Measurements from ENCODE around the gene TRMT1L. TPM values are rescaled to one million over a fixed set of nuclear protein-coding genes. Genes with fewer than 3 reads are reported as not detected.

The TRMT1L gene
- total and polyA plus RNA-seq, 2 donors (not counting 3 experiments of a cell fraction or from before 2014, with no cell fraction given), result 7.9 to 12.8 TPM

- Histone ChIP-seq H3K4me3 (replicated peaks in 1 of 3; ENCODE audit: insufficient read depth in 1 of 3, low read depth in 1 of 3, low read length in 3 of 3) (no peak overlapping the region), H2AFZ (ENCODE audit: low read depth, low read length) (no peak overlapping the region), H3K27me3 (ENCODE audit: control insufficient read depth in 2 of 2, insufficient read depth in 2 of 2, low read length in 2 of 2) (no peaks in the 10 kb centered on the region), H3K36me3 (ENCODE audit: control insufficient read depth in 2 of 2, extremely low read depth in 1 of 2, insufficient read depth in 2 of 2, low read length in 2 of 2) (peaks cover 3 to 6% of the 10 kb centered on the region in 2 experiments), H3K79me2 (ENCODE audit: control insufficient read depth, insufficient read depth, low read length) (peaks cover 7% of the 10 kb centered on the region), H3K4me2 (ENCODE audit: insufficient read depth, low read length) (no peak overlapping the region), H3K4me1 (ENCODE audit: control insufficient read depth, extremely low read depth, insufficient read depth, low read length) (peaks cover 14% of the 10 kb centered on the region), H3K27ac (ENCODE audit: insufficient read depth, low read depth, low read length) (no peak overlapping the region), H3K9me1 (replicated peaks; ENCODE audit: control insufficient read depth, extremely low read depth, insufficient read depth, low read length) (no peaks in the 10 kb centered on the region), H3K9me3 (replicated peaks; ENCODE audit: control insufficient read depth, insufficient read depth, low read length) (no peaks in the 10 kb centered on the region), H3K9ac (replicated peaks; ENCODE audit: extremely low read depth, insufficient read depth, low read length) (no peak overlapping the region), H4K20me1 (replicated peaks; ENCODE audit: control insufficient read depth, extremely low read depth, insufficient read depth, low read length) (no peaks in the 10 kb centered on the region)
- ChIA-PET CTCF (no interaction called here), POLR2A (no interaction called here)
- BruUV-seq (replicated peaks), result no TSS peak
- FAIRE-seq (no peak), DNase-seq (ENCODE audit: low read depth, low spot score) (no peak)
- intact Hi-C loops (cut with micrococcal nuclease), result no loop called here
- dilution Hi-C loops (cut with MboI; ENCODE audit: extremely low pct_ligation_motif_present, low sequenced_read_pairs), result no loop called here
- TF ChIP-seq EZH2 (IDR thresholded peaks at IDR 0.05; ENCODE audit: borderline replicate concordance, low read depth, low read length, severe bottlenecking), result no peak
- no peak for TF ChIP-seq MAX (IDR thresholded peaks at IDR 0.05; ENCODE audit: insufficient read depth, insufficient read length)
- no peak for TF ChIP-seq GATA2 (IDR thresholded peaks at IDR 0.05; ENCODE audit: insufficient read depth, insufficient read length, low read depth, low read length)
- no peak for TF ChIP-seq POLR2AphosphoS5 (IDR thresholded peaks at IDR 0.05; ENCODE audit: insufficient read depth, low read depth, low read length)
- no peak for TF ChIP-seq JUN (IDR thresholded peaks at IDR 0.05; ENCODE audit: borderline replicate concordance, insufficient read depth, insufficient read length, low read depth)
- TF ChIP-seq FOS (IDR thresholded peaks at IDR 0.05; ENCODE audit: borderline replicate concordance, insufficient read depth, low read length), result no peak
- no peak for TF ChIP-seq MYC (IDR thresholded peaks at IDR 0.05; ENCODE audit: low read depth, low read length)
Measured at GRCh38 chr1:185151215-185151614, 5.5 kb downstream of the TRMT1L start.

GRCh38 chr1:185144233-185144632 is 12.5 kb downstream of the TRMT1L start:
- ChIA-PET POLR2A (no interaction called here), CTCF (interaction anchor here (1.0 to 3.3 kb wide), 2 partner anchors 26 to 99 kb away, joined by 3 to 18 read pairs; partner anchors contain the start of gene RNF2)
- intact Hi-C loops (cut with micrococcal nuclease), result no loop called here
- Histone ChIP-seq H3K27ac (ENCODE audit: insufficient read depth, low read depth, low read length) (no peak overlapping the region), H3K4me3 (replicated peaks in 1 of 3; ENCODE audit: insufficient read depth in 1 of 3, low read depth in 1 of 3, low read length in 3 of 3) (no peak overlapping the region), H3K36me3 (ENCODE audit: control insufficient read depth in 2 of 2, extremely low read depth in 1 of 2, insufficient read depth in 2 of 2, low read length in 2 of 2) (peaks cover 3% of the 10 kb centered on the region in 2 experiments), H3K9me3 (replicated peaks; ENCODE audit: control insufficient read depth, insufficient read depth, low read length) (no peaks in the 10 kb centered on the region), H4K20me1 (replicated peaks; ENCODE audit: control insufficient read depth, extremely low read depth, insufficient read depth, low read length) (no peaks in the 10 kb centered on the region), H3K79me2 (ENCODE audit: control insufficient read depth, insufficient read depth, low read length) (no peaks in the 10 kb centered on the region), H3K4me1 (ENCODE audit: control insufficient read depth, extremely low read depth, insufficient read depth, low read length) (no peaks in the 10 kb centered on the region), H3K9me1 (replicated peaks; ENCODE audit: control insufficient read depth, extremely low read depth, insufficient read depth, low read length) (no peaks in the 10 kb centered on the region), H3K27me3 (ENCODE audit: control insufficient read depth in 2 of 2, insufficient read depth in 2 of 2, low read length in 2 of 2) (no peaks in the 10 kb centered on the region), H3K9ac (replicated peaks; ENCODE audit: extremely low read depth, insufficient read depth, low read length) (no peak overlapping the region), H2AFZ (ENCODE audit: low read depth, low read length) (no peak overlapping the region), H3K4me2 (ENCODE audit: insufficient read depth, low read length) (peak overlapping the region; percentile 17)
- DNase-seq (ENCODE audit: low read depth, low spot score) (peak; percentile 8), FAIRE-seq (no peak)
- dilution Hi-C loops (cut with MboI; ENCODE audit: extremely low pct_ligation_motif_present, low sequenced_read_pairs), result no loop called here
- TF ChIP-seq POLR2A (IDR thresholded peaks at IDR 0.05; ENCODE audit: low read depth, low read length) (no peak), GATA2 (IDR thresholded peaks at IDR 0.05; ENCODE audit: insufficient read depth, insufficient read length, low read depth, low read length) (no peak), CTCF (IDR thresholded peaks at IDR 0.05; ENCODE audit: extremely low read depth in 1 of 2, insufficient read depth in 1 of 2, low read depth in 1 of 2, low read length in 2 of 2) (no peak), POLR2AphosphoS5 (IDR thresholded peaks at IDR 0.05; ENCODE audit: insufficient read depth, low read depth, low read length) (no peak), MAX (IDR thresholded peaks at IDR 0.05; ENCODE audit: insufficient read depth, insufficient read length) (no peak), JUN (IDR thresholded peaks at IDR 0.05; ENCODE audit: borderline replicate concordance, insufficient read depth, insufficient read length, low read depth) (no peak), FOS (IDR thresholded peaks at IDR 0.05; ENCODE audit: borderline replicate concordance, insufficient read depth, low read length) (no peak)
- BruUV-seq (replicated peaks), result no TSS peak
